ENCODE results near the gene RNF31. TPM values are rescaled to one million over a fixed set of nuclear protein-coding genes. Genes with fewer than 3 reads are reported as not detected.

Gene RNF31
- total RNA-seq, 6 experiments from 2014 or later = 38.5 to 53.6 (median 47.2) TPM

DNA sequence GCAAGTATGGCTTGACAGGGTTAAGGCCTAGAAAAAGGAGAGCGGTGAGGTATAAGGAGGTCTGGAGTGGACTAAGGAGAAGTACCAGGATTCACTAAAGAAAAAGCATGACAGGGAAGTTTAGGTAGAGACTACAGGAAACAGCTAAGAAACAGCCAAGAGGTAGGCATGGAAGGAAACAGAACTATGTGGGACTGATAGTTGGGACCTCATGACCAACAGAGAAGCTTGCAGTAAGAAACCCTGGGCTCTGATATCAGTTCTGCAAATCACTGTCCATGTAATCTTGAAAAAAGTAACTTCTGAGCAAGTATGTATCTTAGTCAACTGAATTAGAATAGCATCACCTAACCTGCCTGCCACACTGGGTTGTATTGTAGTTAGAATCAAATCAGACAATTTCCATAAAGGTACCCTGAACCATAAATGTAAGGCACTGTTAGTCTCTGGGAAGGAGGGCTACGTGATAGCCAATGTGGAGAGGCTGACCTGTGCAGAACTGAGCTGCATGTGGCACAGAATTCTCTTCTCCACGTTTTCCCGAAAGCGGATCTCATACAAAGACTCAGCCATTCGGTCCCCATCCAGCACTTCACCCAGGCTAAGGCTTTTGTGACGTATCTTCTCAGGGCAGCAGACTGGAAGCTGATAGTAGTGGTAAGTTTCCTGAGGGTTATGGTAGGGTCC, 47.0 kb downstream of the RNF31 start:
- TF ChIP-seq, protein P1, sequence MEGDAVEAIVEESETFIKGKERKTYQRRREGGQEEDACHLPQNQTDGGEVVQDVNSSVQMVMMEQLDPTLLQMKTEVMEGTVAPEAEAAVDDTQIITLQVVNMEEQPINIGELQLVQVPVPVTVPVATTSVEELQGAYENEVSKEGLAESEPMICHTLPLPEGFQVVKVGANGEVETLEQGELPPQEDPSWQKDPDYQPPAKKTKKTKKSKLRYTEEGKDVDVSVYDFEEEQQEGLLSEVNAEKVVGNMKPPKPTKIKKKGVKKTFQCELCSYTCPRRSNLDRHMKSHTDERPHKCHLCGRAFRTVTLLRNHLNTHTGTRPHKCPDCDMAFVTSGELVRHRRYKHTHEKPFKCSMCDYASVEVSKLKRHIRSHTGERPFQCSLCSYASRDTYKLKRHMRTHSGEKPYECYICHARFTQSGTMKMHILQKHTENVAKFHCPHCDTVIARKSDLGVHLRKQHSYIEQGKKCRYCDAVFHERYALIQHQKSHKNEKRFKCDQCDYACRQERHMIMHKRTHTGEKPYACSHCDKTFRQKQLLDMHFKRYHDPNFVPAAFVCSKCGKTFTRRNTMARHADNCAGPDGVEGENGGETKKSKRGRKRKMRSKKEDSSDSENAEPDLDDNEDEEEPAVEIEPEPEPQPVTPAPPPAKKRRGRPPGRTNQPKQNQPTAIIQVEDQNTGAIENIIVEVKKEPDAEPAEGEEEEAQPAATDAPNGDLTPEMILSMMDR (IDR thresholded peaks at IDR 0.05) = no peak
- peaks cover 36% of the 10 kb centered on the region for H3K36me3 Mint-ChIP-seq (ENCODE audit: low read depth)
- H3K4me3 Mint-ChIP-seq = peak overlapping the region; percentile 96
- peak overlapping the region; percentile 95 for H3K27ac Mint-ChIP-seq
- H3K9me3 Mint-ChIP-seq = no peaks in the 10 kb centered on the region
- no peak for DNase-seq
- no peaks in the 10 kb centered on the region; the same call in none of the 2 replicates for H3K27me3 Mint-ChIP-seq (ENCODE audit: insufficient read depth)
- peaks cover 58% of the 10 kb centered on the region for H3K4me1 Mint-ChIP-seq (ENCODE audit: low read depth)

DNA sequence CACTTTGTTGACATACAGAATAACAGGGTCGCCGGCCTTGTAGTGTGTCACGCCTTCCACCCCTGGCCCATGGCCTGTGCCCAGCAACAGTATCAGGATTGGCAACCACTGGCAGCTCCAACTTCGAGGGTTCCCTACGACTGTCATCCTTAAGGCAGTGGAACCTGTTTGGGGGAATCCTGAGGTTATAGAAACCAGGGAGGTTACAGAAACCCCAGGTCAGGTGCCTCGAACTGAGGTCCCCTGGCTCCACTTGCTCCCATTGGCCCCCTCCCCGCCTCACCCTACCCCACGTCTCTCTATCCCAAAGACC, 47.5 kb downstream of the RNF31 start:
- no peak for DNase-seq
- peak overlapping the region; percentile 95 for H3K27ac Mint-ChIP-seq
- H3K36me3 Mint-ChIP-seq (ENCODE audit: low read depth) = peaks cover 40% of the 10 kb centered on the region
- TF ChIP-seq, protein P1 (IDR thresholded peaks at IDR 0.05) = no peak
- peaks cover 54% of the 10 kb centered on the region for H3K4me1 Mint-ChIP-seq (ENCODE audit: low read depth)
- no peaks in the 10 kb centered on the region; the same call in none of the 2 replicates for H3K27me3 Mint-ChIP-seq (ENCODE audit: insufficient read depth)
- H3K9me3 Mint-ChIP-seq = no peaks in the 10 kb centered on the region
- peak overlapping the region; percentile 96 for H3K4me3 Mint-ChIP-seq

DNA sequence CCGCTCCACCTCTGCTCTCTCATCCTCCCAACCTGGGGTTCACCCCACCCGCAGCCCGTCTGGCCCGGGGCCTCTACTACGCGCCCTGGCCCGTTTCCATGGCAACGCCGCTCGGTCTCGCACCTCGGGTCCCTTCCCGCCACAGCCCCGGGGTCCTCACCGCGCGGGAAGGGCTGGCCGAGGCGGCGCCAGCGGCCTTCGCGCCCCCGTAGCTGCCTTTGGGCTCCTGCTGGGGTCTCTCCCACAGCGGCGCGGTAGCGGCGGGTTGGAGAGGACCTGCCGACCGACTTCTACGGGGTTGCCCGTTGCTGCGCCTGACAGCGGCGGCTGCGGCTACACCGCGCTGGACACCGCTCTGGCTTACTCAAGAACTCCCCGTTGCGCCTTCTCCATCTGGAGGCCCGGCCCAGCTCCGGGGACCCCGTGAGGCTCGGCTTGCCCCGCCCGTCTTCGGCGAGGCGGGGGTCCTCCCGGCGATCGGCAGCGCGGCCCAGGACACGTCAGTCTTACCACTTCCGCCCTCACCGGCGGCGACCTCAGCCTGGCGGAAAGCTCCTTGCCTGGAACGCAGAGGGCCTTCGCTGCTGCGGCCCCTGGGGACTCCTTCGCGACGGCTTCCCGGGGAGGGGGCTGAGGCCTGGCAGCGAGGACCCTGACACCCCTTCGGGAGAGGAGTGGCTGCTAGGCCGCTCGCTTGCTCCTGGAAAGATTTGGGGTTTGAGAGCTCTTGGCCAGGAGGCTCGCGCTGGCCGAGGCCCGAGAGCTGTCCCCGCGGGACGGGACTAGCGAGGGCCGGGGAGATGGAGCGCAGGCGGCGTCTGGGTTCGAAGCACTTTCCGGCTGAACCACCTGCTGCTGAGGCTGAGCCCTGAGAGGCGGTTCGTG, 48.1 kb downstream of the RNF31 start, which contains the start of gene TM9SF1:
Gene TM9SF1 (minus strand): TSS at position 256 of the 885 bp plus-strand sequence. CDS start 422 bp downstream, outside the sequence.
- peak within 1 kb of the TSS; percentile 95 for H3K27ac Mint-ChIP-seq
- DNase-seq = peak; percentile 69
- no peaks in the 10 kb centered on the region for H3K9me3 Mint-ChIP-seq
- H3K27me3 Mint-ChIP-seq (ENCODE audit: insufficient read depth) = no peaks in the 10 kb centered on the region; the same call in none of the 2 replicates
- H3K4me3 Mint-ChIP-seq = peak within 1 kb of the TSS; percentile 96
- peaks cover 51% of the 10 kb centered on the region for H3K4me1 Mint-ChIP-seq (ENCODE audit: low read depth)
- peaks cover 39% of the 10 kb centered on the region for H3K36me3 Mint-ChIP-seq (ENCODE audit: low read depth)
- TF ChIP-seq, protein P1 (IDR thresholded peaks at IDR 0.05) = no peak

DNA sequence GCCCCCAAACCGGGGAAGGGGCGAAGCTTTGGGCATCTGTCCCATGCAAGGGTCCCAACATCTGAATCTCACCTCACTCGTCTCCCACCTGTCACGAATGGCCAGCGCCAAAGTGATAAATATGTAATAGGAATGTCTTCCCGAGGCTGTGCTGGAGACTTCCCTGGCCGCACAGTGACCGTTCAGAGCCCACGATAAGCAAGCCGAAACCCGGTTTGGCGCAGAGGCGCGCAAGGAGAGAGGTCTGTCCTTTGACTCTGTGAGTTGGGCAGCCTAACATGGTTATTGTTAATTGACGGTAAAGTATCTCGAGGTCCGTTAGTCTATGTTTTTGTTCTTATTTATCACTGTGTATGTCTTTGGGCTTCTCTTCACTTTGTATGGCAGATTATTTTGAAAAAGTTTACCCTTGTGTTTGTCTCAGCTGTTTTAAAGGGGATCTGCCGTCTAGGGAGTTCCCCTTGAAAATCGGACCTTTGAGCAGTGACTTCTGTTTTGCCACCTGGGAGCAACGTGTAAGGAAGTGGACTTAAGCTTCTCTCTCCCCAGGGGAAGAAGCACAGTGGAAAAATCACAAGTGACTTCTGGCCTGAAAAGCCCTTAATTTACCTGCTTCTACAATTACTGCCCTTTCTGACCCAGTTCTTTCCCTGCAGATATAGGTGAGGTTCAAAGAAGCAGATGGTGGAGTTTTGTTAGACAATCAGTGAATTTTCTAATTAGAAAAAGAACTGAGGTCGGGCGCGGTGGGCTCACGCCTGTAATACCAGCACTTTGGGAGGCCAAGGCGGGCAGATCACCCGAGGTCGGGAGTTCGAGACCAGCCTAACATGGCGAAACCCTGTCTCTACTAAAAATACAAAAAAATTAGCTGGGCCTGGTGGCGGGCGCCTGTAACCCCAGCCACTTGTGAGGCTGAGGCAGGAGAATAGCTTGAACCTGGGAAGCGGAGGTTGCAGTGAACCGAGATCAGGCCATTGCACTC, 49.1 kb downstream of the RNF31 start:
- peak overlapping the region; percentile 95 for H3K27ac Mint-ChIP-seq
- peaks cover 42% of the 10 kb centered on the region for H3K36me3 Mint-ChIP-seq (ENCODE audit: low read depth)
- H3K4me1 Mint-ChIP-seq (ENCODE audit: low read depth) = peaks cover 51% of the 10 kb centered on the region
- TF ChIP-seq, protein P1 (IDR thresholded peaks at IDR 0.05) = no peak
- H3K4me3 Mint-ChIP-seq = peak overlapping the region; percentile 96
- H3K27me3 Mint-ChIP-seq (ENCODE audit: insufficient read depth) = no peaks in the 10 kb centered on the region; the same call in none of the 2 replicates
- DNase-seq = no peak
- H3K9me3 Mint-ChIP-seq = peaks cover 2% of the 10 kb centered on the region; the same call in 1 of the 2 replicates

DNA sequence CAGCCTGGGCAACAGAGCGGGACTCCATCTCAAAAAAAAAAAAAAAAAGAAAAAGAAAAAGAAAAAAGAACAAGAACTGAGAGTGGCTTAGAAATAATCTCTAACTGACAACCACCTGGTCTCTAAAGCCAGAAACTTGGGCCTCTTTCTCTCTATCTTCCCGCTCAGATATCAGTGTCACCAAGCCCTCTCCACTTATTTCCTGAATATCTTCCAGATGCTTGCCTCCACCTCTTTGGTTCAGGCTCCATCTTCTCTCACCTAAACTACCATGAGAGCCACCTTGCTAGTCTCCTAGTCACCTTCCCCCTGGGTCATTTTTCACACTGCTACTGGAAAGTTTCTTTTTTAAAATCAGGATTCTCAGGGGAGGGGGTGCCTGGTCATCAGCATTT, 49.8 kb downstream of the RNF31 start:
- TF ChIP-seq, protein P1 (IDR thresholded peaks at IDR 0.05) = no peak
- H3K27ac Mint-ChIP-seq = peak overlapping the region; percentile 95
- peaks cover 48% of the 10 kb centered on the region for H3K4me1 Mint-ChIP-seq (ENCODE audit: low read depth)
- peak overlapping the region; percentile 96 for H3K4me3 Mint-ChIP-seq
- no peak for DNase-seq
- no peaks in the 10 kb centered on the region; the same call in none of the 2 replicates for H3K27me3 Mint-ChIP-seq (ENCODE audit: insufficient read depth)
- H3K9me3 Mint-ChIP-seq = peaks cover 5% of the 10 kb centered on the region; the same call in 1 of the 2 replicates
- peaks cover 45% of the 10 kb centered on the region for H3K36me3 Mint-ChIP-seq (ENCODE audit: low read depth)
